A673 (cell line): ENCODE results near the gene MPEG1. TPM values are rescaled to one million over a fixed set of nuclear protein-coding genes. Genes with fewer than 3 reads are reported as not detected.
A peak's percentile ranks its signal among the peaks of the same experiment; 100 is the strongest.

ENCODE experiments used
- BruUV-seq: library from RNA; stranded (reverse); fragments of 400-500 nt; replicated peaks from 2 replicates; lab custom pipeline; 2021; lab: Mats Ljungman, UMichigan
- CTCF ChIA-PET: fragments of 300-600 bp; sonication (Branson Sonifier 250); formaldehyde crosslinking; loops from one replicate; lab custom pipeline; 2022; ENCODE audit warnings: antibody characterized with exemption; lab: Charles Lee
- POLR2A ChIA-PET: fragments of 300-600 bp; sonication (Branson Sonifier 250); formaldehyde crosslinking; loops from one replicate; lab custom pipeline; 2022; ENCODE audit warnings: antibody characterized with exemption; ENCODE audit not compliant: low non-redundant PET; lab: Charles Lee
- DNase-seq: peaks from one replicate; pipeline ENCODE4 v3.0.0-alpha.2; 2015; ENCODE audit warnings: low spot score
- H3K27ac ChIP-seq: fragments of 200-600 bp; sonication (generic); 2 replicates; pipeline ENCODE4 v1.5.1; 2016; ENCODE audit warnings: mixed run types, low read depth, mild to moderate bottlenecking, mixed read lengths, antibody characterized with exemption, low read length; ENCODE audit not compliant: poor library complexity, severe bottlenecking
- H3K27me3 ChIP-seq: fragments of 200-600 bp; sonication (generic); replicated peaks from 2 replicates; pipeline ENCODE4 v1.6.1; 2017; ENCODE audit warnings: mixed run types, low read depth, mild to moderate bottlenecking, mixed read lengths, antibody characterized with exemption, low read length; ENCODE audit not compliant: insufficient read depth, poor library complexity
- H3K36me3 ChIP-seq: fragments of 200-600 bp; sonication (generic); 2 replicates; pipeline ENCODE4 v1.6.1; 2016; ENCODE audit warnings: mixed run types, mild to moderate bottlenecking, mixed read lengths, antibody characterized with exemption, low read length; ENCODE audit not compliant: insufficient read depth, poor library complexity, severe bottlenecking
- H3K4me1 ChIP-seq: fragments of 200-600 bp; sonication (generic); 2 replicates; pipeline ENCODE4 v1.6.1; 2017; ENCODE audit warnings: mixed run types, mild to moderate bottlenecking, mixed read lengths, antibody characterized with exemption, low read length; ENCODE audit not compliant: insufficient read depth, poor library complexity, severe bottlenecking
- H3K4me3 ChIP-seq: fragments of 200-600 bp; sonication (generic); 2 replicates; pipeline ENCODE4 v1.5.1; 2016; ENCODE audit warnings: low read depth, mixed run types, mild to moderate bottlenecking, mixed read lengths, low read length; ENCODE audit not compliant: poor library complexity, severe bottlenecking
- H3K9me3 ChIP-seq: fragments of 200-600 bp; sonication (generic); 2 replicates; pipeline ENCODE4 v1.6.1; 2016; ENCODE audit warnings: mixed run types, low read depth, mild to moderate bottlenecking, mixed read lengths, antibody characterized with exemption, low read length; ENCODE audit not compliant: poor library complexity, severe bottlenecking
- EZH2 ChIP-seq: fragments of 200-600 bp; sonication (generic); IDR thresholded peaks from 2 replicates; pipeline ENCODE4 v1.6.1; 2017; ENCODE audit warnings: borderline replicate concordance, low read depth, mild to moderate bottlenecking, mixed read lengths, antibody characterized with exemption, low read length; ENCODE audit not compliant: poor library complexity, severe bottlenecking
- intact Hi-C: fragments of 100-400 bp; cut with micrococcal nuclease; formaldehyde crosslinking; loops from one replicate; pipeline ENCODE4 v1.10.0; 2022; ENCODE audit not compliant: unreplicated experiment
- total RNA-seq: library from RNA; stranded (reverse); gene quantifications from 2 replicates; pipeline ENCODE4 v1.2.3, GENCODE V29; 2021
- TF ChIP-seq, protein P1 (sequence below): fragments of 300-800, 200-600 bp; sonication (generic); conservative IDR thresholded peaks from 2 replicates; pipeline ENCODE4 v1.5.1; 2017; ENCODE audit warnings: low read depth, mild to moderate bottlenecking, antibody characterized with exemption, low read length, moderate library complexity, mixed read lengths

The MPEG1 gene
- total RNA-seq, 1 experiment from 2014 or later, result not detected

DNA sequence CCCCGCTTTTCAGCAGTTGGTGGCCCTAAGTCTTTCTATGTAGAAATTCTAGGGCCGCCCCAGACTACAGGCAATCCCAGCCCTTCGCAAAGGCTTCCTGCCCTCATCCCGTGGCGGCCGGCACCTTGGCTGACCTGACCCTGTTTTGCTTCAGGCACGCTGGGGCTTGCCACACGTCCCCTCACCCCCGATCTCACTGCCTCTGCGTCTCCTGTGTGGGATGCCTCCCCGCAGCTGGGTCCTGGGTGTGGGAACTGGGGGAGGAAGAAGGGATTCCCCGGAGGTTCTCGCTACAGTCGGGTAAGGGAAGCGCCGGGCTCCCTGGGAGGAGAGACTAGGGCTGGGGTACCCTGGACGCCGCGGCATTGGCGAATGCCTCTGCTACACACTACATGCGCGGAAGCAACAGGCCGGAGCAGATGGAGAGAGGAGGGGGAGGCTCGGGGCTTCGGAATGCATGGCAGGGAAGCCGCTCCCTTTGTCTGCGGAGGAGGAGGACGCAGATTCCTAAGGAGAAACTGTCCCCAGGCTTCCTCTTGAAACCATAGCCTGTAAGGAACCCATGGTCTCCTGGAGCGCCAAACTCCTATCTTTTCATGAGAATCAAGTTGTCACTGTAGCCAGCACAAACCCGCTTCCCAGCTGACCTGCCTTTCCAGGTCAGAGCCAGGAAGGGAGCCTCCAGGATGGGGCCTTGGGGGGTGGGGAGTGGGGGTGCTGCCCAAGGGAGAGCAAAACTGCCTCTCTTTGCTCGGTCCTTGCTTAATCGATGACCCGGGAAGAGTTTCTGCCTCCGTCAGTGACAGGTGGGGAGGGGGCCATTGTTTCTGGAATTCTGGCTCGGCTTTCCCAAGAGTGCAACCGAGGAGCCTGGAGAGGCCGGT lies 39.4 kb downstream of the MPEG1 start:
- Histone ChIP-seq H3K4me3 (peak overlapping the region; percentile 50), H3K27ac (no peak overlapping the region), H3K4me1 (peaks cover 22% of the 10 kb centered on the region), H3K9me3 (no peaks in the 10 kb centered on the region), H3K36me3 (no peaks in the 10 kb centered on the region), H3K27me3 (peaks cover 7% of the 10 kb centered on the region)
- TF ChIP-seq EZH2, result no peak
- TF ChIP-seq, protein P1, sequence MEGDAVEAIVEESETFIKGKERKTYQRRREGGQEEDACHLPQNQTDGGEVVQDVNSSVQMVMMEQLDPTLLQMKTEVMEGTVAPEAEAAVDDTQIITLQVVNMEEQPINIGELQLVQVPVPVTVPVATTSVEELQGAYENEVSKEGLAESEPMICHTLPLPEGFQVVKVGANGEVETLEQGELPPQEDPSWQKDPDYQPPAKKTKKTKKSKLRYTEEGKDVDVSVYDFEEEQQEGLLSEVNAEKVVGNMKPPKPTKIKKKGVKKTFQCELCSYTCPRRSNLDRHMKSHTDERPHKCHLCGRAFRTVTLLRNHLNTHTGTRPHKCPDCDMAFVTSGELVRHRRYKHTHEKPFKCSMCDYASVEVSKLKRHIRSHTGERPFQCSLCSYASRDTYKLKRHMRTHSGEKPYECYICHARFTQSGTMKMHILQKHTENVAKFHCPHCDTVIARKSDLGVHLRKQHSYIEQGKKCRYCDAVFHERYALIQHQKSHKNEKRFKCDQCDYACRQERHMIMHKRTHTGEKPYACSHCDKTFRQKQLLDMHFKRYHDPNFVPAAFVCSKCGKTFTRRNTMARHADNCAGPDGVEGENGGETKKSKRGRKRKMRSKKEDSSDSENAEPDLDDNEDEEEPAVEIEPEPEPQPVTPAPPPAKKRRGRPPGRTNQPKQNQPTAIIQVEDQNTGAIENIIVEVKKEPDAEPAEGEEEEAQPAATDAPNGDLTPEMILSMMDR, result no peak
- CTCF ChIA-PET, result interaction anchor here (2.9 kb wide), 1 partner anchor 13 kb away, joined by 35 read pairs; no protein-coding TSS in a partner anchor
- BruUV-seq, result no TSS peak
- intact Hi-C loops, result loop anchor here (2.0 kb wide), 1 partner anchor 13 kb away; no protein-coding TSS in a partner anchor
- DNase-seq, result peak; percentile 37
- POLR2A ChIA-PET, result no interaction called here

DNA sequence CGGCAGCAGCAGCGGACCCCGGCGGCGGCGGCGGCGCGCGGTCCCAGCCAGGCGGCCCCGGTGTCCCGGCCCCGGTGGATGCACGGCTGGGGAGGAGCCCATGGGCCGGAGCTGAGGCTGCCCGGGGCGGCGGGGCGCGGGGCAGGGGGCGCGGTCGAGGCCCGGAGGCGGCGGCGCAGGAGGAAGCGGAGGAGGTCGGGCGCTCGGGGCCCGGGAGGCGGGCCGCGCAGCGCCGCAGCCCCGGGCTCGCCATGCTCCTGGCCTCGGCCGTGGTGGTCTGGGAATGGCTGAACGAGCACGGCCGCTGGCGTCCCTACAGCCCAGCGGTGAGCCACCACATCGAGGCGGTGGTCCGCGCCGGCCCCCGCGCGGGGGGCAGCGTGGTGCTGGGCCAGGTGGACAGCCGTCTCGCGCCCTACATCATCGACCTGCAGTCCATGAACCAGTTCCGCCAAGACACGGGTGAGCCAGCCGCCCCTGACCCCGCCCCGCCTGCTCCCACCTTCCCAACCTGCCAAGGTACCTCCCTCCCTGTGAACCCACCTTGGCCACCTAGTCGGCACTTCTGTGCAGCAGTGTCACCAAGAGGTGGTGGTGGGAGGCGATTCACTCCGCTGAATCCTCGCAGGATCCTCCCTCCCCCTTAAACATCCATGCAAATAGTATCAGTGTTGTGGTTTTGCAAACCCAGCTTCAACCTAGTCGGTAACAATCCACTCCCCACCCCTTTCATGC lies 40.2 kb downstream of the MPEG1 start:
- no peaks in the 10 kb centered on the region for H3K36me3 ChIP-seq
- DNase-seq, result no peak
- H3K4me1 ChIP-seq, result peaks cover 22% of the 10 kb centered on the region
- intact Hi-C loops, result loop anchor here (2.0 kb wide), 1 partner anchor 14 kb away; no protein-coding TSS in a partner anchor
- H3K27me3 ChIP-seq, result peaks cover 7% of the 10 kb centered on the region
- H3K4me3 ChIP-seq, result peak overlapping the region; percentile 50
- POLR2A ChIA-PET, result interaction anchor here (0.7 kb wide), 1 partner anchor 308 kb away, joined by 3 read pairs; no protein-coding TSS in a partner anchor
- TF ChIP-seq, protein P1, result no peak
- TF ChIP-seq EZH2, result no peak
- H3K9me3 ChIP-seq, result no peaks in the 10 kb centered on the region
- no peak overlapping the region for H3K27ac ChIP-seq
- CTCF ChIA-PET, result interaction anchor here (0.8 to 2.9 kb wide), 9 partner anchors 14 to 508 kb away, joined by 3 to 35 read pairs (median 8); partner anchors contain the start of gene OR5A2
- no TSS peak for BruUV-seq

DNA sequence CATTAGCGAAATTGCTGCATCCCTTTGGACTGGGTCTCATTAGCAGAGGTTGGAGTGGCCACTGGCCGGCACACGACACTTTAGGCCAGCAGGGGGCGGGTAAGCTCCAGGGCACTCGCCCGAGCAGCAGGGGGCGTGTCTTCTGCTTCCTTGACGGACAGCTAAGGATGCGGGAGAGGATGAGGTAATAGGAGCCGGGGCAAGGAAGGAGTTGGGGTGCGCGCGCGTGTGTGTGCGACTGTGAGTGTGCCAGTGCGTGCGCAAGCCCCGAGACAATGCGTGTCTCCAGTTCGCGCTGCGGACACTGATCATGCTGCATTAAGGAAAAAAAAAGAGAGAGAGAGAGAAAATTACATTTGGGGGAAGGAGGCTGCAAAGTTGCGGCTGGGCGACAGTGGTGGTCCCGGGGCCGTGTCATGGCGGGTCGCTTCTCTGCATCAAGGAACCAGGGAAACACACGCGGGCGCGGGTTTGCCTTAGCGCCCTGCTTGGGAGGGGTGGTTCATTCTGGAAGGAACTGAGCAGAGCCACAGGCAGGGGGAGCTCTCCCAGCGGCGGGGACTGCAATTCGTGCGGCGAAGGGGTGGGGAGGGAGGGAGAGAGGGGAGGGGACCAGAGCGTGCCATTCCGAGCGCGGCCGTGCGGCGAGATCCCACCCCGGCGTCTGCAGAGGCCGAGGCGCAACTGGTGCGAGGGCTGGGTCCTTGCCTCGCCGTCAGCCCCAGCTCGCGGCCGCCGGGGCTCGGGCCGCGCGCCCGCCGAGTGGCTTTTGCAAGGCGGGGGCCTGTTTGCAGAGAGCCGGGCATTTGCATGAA lies 41.0 kb downstream of the MPEG1 start, which contains the start of gene DTX4:
Gene DTX4, plus strand, starts transcription at position 625 of the 815 bp plus-strand sequence. CDS start 464 bp downstream, outside the sequence.
- TF ChIP-seq EZH2, result no peak
- TF ChIP-seq, protein P1, result peak; percentile 90
- H3K27ac ChIP-seq, result peak within 1 kb of the TSS; percentile 47
- BruUV-seq, result no TSS peak
- H3K9me3 ChIP-seq, result no peaks in the 10 kb centered on the region
- H3K4me3 ChIP-seq, result peak within 1 kb of the TSS; percentile 50
- H3K36me3 ChIP-seq, result no peaks in the 10 kb centered on the region
- H3K27me3 ChIP-seq, result peaks cover 7% of the 10 kb centered on the region
- intact Hi-C loops, result loop anchor here (1.0 to 2.0 kb wide), 5 partner anchors 15 to 509 kb away; no protein-coding TSS in a partner anchor
- CTCF ChIA-PET, result interaction anchor here (0.6 to 2.9 kb wide), 19 partner anchors 13 to 508 kb away, joined by 3 to 35 read pairs (median 5); partner anchors contain the start of gene OR5A2
- DNase-seq, result peak; percentile 95
- peaks cover 22% of the 10 kb centered on the region for H3K4me1 ChIP-seq
- POLR2A ChIA-PET, result interaction anchor here (0.7 kb wide), 1 partner anchor 308 kb away, joined by 3 read pairs; no protein-coding TSS in a partner anchor
